Chondrocyte (in vitro differentiated cells): ENCODE results near the gene FAM53A. TPM values are rescaled to one million over a fixed set of nuclear protein-coding genes. Genes with fewer than 3 reads are reported as not detected.

Source experiments
- DNase-seq: peaks from one replicate; pipeline ENCODE4 v3.0.0; 2021; ENCODE audit warnings: mixed read lengths, low spot score
- H3K27ac Mint-ChIP-seq: one replicate; pipeline ENCODE4 v1.8.0; 2021; ENCODE audit warnings: mild to moderate bottlenecking, moderate library complexity, mixed read lengths; ENCODE audit not compliant: unreplicated experiment
- H3K27me3 Mint-ChIP-seq: 2 replicates; pipeline ENCODE4 v1.8.0; 2021; ENCODE audit warnings: low read depth, mixed read lengths
- H3K36me3 Mint-ChIP-seq: 2 replicates; pipeline ENCODE4 v1.8.0; 2021; ENCODE audit warnings: low read depth, mixed read lengths
- H3K4me1 Mint-ChIP-seq: 2 replicates; pipeline ENCODE4 v1.8.0; 2021; ENCODE audit warnings: low read depth, mild to moderate bottlenecking, mixed read lengths
- H3K4me3 Mint-ChIP-seq: one replicate; pipeline ENCODE4 v1.8.0; 2021; ENCODE audit warnings: mild to moderate bottlenecking, moderate library complexity, mixed read lengths; ENCODE audit not compliant: unreplicated experiment
- H3K9me3 Mint-ChIP-seq: 2 replicates; pipeline ENCODE4 v1.8.0; 2021; ENCODE audit warnings: low read depth, mixed read lengths
- total RNA-seq: library from RNA; stranded (reverse); gene quantifications from 3 replicates; pipeline ENCODE4 v1.2.1, GENCODE V29; 2021
- TF ChIP-seq, protein P1 (sequence below): fragments of 200-600 bp; sonication (generic); IDR thresholded peaks from 2 replicates; pipeline ENCODE4 v1.5.0; 2021; ENCODE audit warnings: antibody characterized with exemption, mild to moderate bottlenecking, moderate library complexity

The FAM53A gene
- total RNA-seq, 1 donor from 2014 or later: 6.9 TPM

DNA sequence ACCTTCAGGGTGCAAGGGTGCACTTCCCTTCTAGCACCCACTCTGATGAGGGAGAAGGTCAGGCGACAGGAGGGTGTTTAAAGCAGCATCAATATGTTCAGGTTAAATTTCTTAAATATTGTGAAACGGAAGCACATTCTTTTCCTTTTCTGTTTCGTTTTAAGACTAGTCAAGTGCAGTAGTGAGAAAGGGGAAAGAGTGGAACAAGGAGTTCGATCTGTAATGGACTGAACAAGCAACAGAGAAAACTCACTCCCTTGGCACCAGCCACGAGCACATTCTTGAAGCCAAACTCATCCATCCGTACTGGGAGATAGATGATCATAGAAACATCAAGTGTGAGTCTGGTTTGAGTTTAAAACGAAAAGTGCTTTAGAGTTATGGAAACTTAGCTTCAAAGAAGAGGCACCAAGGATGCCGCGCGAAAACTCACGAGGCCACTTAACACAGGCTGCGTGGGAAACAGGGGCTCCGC, 815 bp downstream of the FAM53A start:
- peaks cover 12% of the 10 kb centered on the region for H3K4me1 Mint-ChIP-seq
- no peak for DNase-seq
- H3K4me3 Mint-ChIP-seq: peak overlapping the region; percentile 85
- H3K36me3 Mint-ChIP-seq: no peaks in the 10 kb centered on the region
- TF ChIP-seq, protein P1, sequence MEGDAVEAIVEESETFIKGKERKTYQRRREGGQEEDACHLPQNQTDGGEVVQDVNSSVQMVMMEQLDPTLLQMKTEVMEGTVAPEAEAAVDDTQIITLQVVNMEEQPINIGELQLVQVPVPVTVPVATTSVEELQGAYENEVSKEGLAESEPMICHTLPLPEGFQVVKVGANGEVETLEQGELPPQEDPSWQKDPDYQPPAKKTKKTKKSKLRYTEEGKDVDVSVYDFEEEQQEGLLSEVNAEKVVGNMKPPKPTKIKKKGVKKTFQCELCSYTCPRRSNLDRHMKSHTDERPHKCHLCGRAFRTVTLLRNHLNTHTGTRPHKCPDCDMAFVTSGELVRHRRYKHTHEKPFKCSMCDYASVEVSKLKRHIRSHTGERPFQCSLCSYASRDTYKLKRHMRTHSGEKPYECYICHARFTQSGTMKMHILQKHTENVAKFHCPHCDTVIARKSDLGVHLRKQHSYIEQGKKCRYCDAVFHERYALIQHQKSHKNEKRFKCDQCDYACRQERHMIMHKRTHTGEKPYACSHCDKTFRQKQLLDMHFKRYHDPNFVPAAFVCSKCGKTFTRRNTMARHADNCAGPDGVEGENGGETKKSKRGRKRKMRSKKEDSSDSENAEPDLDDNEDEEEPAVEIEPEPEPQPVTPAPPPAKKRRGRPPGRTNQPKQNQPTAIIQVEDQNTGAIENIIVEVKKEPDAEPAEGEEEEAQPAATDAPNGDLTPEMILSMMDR: no peak
- H3K9me3 Mint-ChIP-seq: no peaks in the 10 kb centered on the region
- H3K27me3 Mint-ChIP-seq: no peaks in the 10 kb centered on the region
- H3K27ac Mint-ChIP-seq: peak overlapping the region; percentile 96

DNA sequence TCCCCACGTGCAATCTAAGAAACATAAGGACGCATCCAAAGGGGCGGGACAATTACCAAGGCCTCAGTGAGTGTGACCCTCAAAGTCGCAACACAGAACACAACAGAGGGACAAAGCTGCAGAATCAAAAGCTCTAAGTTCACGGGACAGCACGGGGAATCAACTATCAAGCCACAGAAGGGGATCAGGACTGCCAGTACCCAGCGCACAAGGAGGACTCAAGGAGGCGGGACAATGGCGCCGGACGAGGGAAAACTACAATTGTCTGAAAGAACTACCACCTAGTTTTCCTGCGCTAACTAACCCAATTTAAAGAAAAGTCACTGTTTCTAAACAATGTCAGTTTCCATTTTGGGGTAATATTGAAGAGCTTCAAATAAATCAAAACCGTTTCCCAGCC, 1.3 kb downstream of the FAM53A start:
- Mint-ChIP-seq H3K9me3 (no peaks in the 10 kb centered on the region), H3K27ac (peak overlapping the region; percentile 96), H3K4me3 (peak overlapping the region; percentile 85), H3K27me3 (no peaks in the 10 kb centered on the region), H3K36me3 (no peaks in the 10 kb centered on the region), H3K4me1 (peaks cover 12% of the 10 kb centered on the region)
- TF ChIP-seq, protein P1: no peak
- no peak for DNase-seq

DNA sequence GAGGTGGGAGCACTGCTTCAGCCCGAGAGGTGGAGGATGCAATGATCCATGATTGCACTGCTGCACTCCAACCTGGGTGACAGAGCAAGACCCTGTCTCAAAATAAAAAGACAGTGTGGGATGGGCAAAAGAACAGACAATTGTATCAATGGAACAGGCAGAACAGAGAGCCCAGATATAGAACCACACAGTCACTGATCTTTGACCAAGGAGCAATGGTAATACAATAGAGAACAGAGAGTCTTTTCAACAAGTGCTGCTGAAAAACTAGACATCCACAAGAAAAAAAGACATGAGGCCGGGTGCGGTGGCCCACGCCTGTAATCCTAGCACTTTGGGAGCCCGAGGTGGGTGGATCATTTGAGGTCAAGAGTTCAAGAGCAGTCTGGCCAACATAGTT, 5.9 kb downstream of the FAM53A start:
- no peak for DNase-seq
- no peaks in the 10 kb centered on the region for H3K36me3 Mint-ChIP-seq
- no peak overlapping the region for H3K27ac Mint-ChIP-seq
- H3K27me3 Mint-ChIP-seq: no peaks in the 10 kb centered on the region
- TF ChIP-seq, protein P1: no peak
- no peak overlapping the region for H3K4me3 Mint-ChIP-seq
- no peaks in the 10 kb centered on the region for H3K9me3 Mint-ChIP-seq
- H3K4me1 Mint-ChIP-seq: peaks cover 9% of the 10 kb centered on the region

DNA sequence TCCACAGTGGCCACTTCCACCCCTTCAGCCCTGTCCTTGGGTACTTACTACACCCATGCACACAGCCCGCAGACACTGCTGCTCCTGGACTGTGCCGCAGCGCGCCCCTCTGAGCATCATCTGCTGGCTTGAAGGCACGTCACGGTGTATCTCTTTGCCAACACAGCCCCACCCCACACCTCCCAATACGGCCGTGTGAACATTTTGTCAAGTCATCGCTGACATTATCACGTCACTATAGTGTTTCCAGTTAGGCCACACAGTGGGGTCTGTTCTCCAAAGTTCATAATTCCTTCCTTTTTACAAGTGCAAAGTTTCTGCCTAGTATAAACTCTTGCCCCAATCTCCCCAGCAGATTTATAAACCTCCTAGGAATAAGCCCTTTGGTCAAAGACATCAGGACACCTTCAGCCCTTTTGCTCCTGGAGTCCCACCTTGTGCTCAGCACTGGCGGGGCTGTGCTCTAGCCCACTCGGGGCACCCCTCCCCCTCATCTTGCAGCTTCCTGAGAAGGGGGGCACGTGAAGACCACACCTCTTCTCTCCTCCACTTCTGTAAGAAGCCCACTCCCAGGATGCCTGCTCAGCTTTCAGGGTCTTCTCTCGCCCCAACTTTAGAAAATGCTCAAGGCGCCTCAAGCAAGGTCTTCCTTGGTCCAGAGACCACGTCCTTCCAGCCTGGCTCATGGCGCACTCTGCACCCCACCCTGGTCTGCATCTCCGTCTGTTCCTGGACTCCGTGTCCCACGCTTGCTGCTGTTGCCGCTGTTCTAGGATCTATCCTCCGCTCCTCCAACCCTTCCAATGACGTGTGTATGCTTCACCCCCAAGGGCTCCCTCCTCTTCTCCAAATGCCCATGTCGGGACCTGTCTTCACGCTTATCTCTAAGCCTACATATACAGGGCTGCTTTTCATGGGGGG, 7.2 kb downstream of the FAM53A start:
- H3K36me3 Mint-ChIP-seq: peaks cover 2% of the 10 kb centered on the region
- H3K27me3 Mint-ChIP-seq: no peaks in the 10 kb centered on the region
- no peaks in the 10 kb centered on the region for H3K9me3 Mint-ChIP-seq
- DNase-seq: no peak
- no peak overlapping the region for H3K27ac Mint-ChIP-seq
- no peak overlapping the region for H3K4me3 Mint-ChIP-seq
- TF ChIP-seq, protein P1: no peak
- no peaks in the 10 kb centered on the region for H3K4me1 Mint-ChIP-seq

DNA sequence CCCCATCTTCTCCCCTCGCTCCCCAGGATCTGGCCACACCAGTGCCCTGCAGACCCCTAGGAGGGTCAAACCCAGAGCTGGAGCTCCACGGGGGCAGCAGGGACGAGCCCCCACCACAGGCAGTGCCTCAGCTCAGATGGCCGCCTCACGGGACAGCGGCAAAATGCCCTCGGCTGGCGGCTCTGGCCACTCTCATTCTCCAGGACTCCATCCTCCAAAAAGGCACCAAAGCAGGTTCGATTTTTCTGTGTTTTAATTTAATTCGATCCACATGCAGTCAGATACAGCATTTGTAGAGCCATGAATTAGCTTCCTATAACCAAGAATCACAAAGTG, 8.3 kb downstream of the FAM53A start:
- H3K27ac Mint-ChIP-seq: no peak overlapping the region
- H3K4me1 Mint-ChIP-seq: no peaks in the 10 kb centered on the region
- H3K9me3 Mint-ChIP-seq: no peaks in the 10 kb centered on the region
- TF ChIP-seq, protein P1: no peak
- no peak for DNase-seq
- no peak overlapping the region for H3K4me3 Mint-ChIP-seq
- peaks cover 2% of the 10 kb centered on the region for H3K36me3 Mint-ChIP-seq
- H3K27me3 Mint-ChIP-seq: no peaks in the 10 kb centered on the region
